Trophoblast cell (in vitro differentiated cells and primary cell): ENCODE results near the gene PRMT3.

Experiments
- DNase-seq, 2 donors: peaks; one replicate each; pipeline ENCODE4 v3.0.0-alpha.2; 2016
- H2AFZ ChIP-seq: 2 replicates; pipeline ENCODE4 v1.6.1; 2013; ENCODE audit warnings: low read length, moderate library complexity, mild to moderate bottlenecking; ENCODE audit not compliant: insufficient read depth, poor library complexity
- H2AK5ac ChIP-seq: 2 replicates; pipeline ENCODE4 v1.6.1; 2013; ENCODE audit warnings: mild to moderate bottlenecking, low read length
- H2BK120ac ChIP-seq: 2 replicates; pipeline ENCODE4 v1.6.1; 2013; ENCODE audit warnings: low read length, mild to moderate bottlenecking, moderate library complexity; ENCODE audit not compliant: insufficient read depth, poor library complexity
- H2BK12ac ChIP-seq: 2 replicates; pipeline ENCODE4 v1.6.1; 2013; ENCODE audit warnings: mild to moderate bottlenecking, low read length, moderate library complexity
- H2BK5ac ChIP-seq: 2 replicates; pipeline ENCODE4 v1.6.1; 2013; ENCODE audit warnings: low read length, low read depth, moderate library complexity, mild to moderate bottlenecking; ENCODE audit not compliant: poor library complexity
- H3K14ac ChIP-seq: 2 replicates; pipeline ENCODE4 v1.6.1; 2013; ENCODE audit warnings: mild to moderate bottlenecking, low read length
- H3K18ac ChIP-seq: 2 replicates; pipeline ENCODE4 v1.6.1; 2013; ENCODE audit warnings: mild to moderate bottlenecking, low read length
- H3K23ac ChIP-seq: 2 replicates; pipeline ENCODE4 v1.6.1; 2013; ENCODE audit warnings: low read length
- H3K27ac ChIP-seq: 2 replicates; pipeline ENCODE4 v1.5.1; 2013; ENCODE audit warnings: low read depth, mild to moderate bottlenecking, inconsistent platforms, low read length, moderate library complexity
- H3K27me3 ChIP-seq: 2 replicates; pipeline ENCODE4 v1.6.1; 2013; ENCODE audit warnings: inconsistent platforms, mild to moderate bottlenecking, low read length, moderate library complexity; ENCODE audit not compliant: insufficient read depth
- H3K36me3 ChIP-seq, 2 experiments: 1 replicate in 1 of 2; 2 replicates in 1 of 2; pipeline ENCODE4 v1.6.1; 2013; ENCODE audit warnings: low read length in 2 of 2, mild to moderate bottlenecking in 2 of 2, moderate library complexity in 1 of 2; ENCODE audit not compliant: insufficient read depth in 2 of 2, control insufficient read depth in 1 of 2
- H3K4ac ChIP-seq: 2 replicates; pipeline ENCODE4 v1.6.1; 2013; ENCODE audit warnings: low read depth, mild to moderate bottlenecking, low read length, moderate library complexity
- H3K4me1 ChIP-seq, 2 experiments: 1 replicate in 1 of 2; 2 replicates in 1 of 2; pipeline ENCODE4 v1.6.1; 2013; ENCODE audit warnings: low read length in 2 of 2, mild to moderate bottlenecking in 2 of 2, moderate library complexity in 1 of 2; ENCODE audit not compliant: insufficient read depth in 2 of 2, control insufficient read depth in 1 of 2
- H3K4me2 ChIP-seq: 2 replicates; pipeline ENCODE4 v1.6.1; 2013; ENCODE audit warnings: inconsistent platforms, mild to moderate bottlenecking, low read length, moderate library complexity
- H3K4me3 ChIP-seq: 2 replicates; pipeline ENCODE4 v1.5.1; 2013; ENCODE audit warnings: mild to moderate bottlenecking, low read depth, low read length, inconsistent platforms
- H3K79me1 ChIP-seq: one replicate; pipeline ENCODE4 v1.6.1; 2013; ENCODE audit warnings: low read length
- H3K79me2 ChIP-seq: 2 replicates; pipeline ENCODE4 v1.6.1; 2013; ENCODE audit warnings: low read length, mild to moderate bottlenecking; ENCODE audit not compliant: control insufficient read depth, insufficient read depth, poor library complexity
- H3K9ac ChIP-seq: 2 replicates; pipeline ENCODE4 v1.6.1; 2013; ENCODE audit warnings: mild to moderate bottlenecking, low read length
- H3K9me3 ChIP-seq: 2 replicates; pipeline ENCODE4 v1.6.1; 2013; ENCODE audit warnings: low read depth, mild to moderate bottlenecking, control low read depth, inconsistent platforms, low read length; ENCODE audit not compliant: insufficient read depth
- H4K12ac ChIP-seq: 2 replicates; pipeline ENCODE4 v1.6.1; 2013; ENCODE audit warnings: low read depth, mild to moderate bottlenecking, low read length, moderate library complexity
- H4K8ac ChIP-seq: 2 replicates; pipeline ENCODE4 v1.6.1; 2013; ENCODE audit warnings: low read depth, mild to moderate bottlenecking, low read length, moderate library complexity
- H4K91ac ChIP-seq: one replicate; pipeline ENCODE4 v1.6.1; 2013; ENCODE audit warnings: low read depth, mild to moderate bottlenecking, low read length, moderate library complexity
- WGBS: extraction: QIAGEN DNeasy Blood & Tissue Kit; methylation state at CpG from one replicate; pipeline ENCODE4 v1.1.7; 2013; ENCODE audit warnings: missing lambda C conversion rate; ENCODE audit not compliant: insufficient read length, insufficient coverage; ENCODE audit errors: extremely low coverage; 5-methylcytosine and 5-hydroxymethylcytosine counted together

PRMT3 gene

GRCh38 chr11:20541503-20541902, 154.0 kb downstream of the PRMT3 start:
- Histone ChIP-seq H2BK120ac (no peak overlapping the region), H3K4me3 (no peak overlapping the region), H3K4ac (no peak overlapping the region), H3K27ac (no peak overlapping the region), H2BK5ac (no peak overlapping the region), H3K14ac (no peak overlapping the region), H3K36me3 (no peaks in the 10 kb centered on the region), H3K4me1 (no peaks in the 10 kb centered on the region), H2BK12ac (no peak overlapping the region), H3K27me3 (no peaks in the 10 kb centered on the region), H3K9ac (no peak overlapping the region), H3K18ac (no peak overlapping the region), H3K9me3 (peaks cover 2% of the 10 kb centered on the region), H4K91ac (no peak overlapping the region), H3K4me2 (no peak overlapping the region), H3K23ac (no peak overlapping the region), H4K12ac (no peak overlapping the region), H3K79me2 (no peaks in the 10 kb centered on the region), H2AK5ac (no peak overlapping the region), H3K79me1 (no peaks in the 10 kb centered on the region), H4K8ac (no peak overlapping the region), H2AFZ (no peak overlapping the region)
- no peak for DNase-seq
- WGBS, result no CpG with 5 or more reads among the region's 2 CpGs

- no peak overlapping the region for H2BK120ac ChIP-seq
- H4K8ac ChIP-seq, result no peak overlapping the region
- H3K36me3 ChIP-seq, result no peaks in the 10 kb centered on the region
- no peaks in the 10 kb centered on the region for H3K27me3 ChIP-seq
- no peak for DNase-seq
- no peak overlapping the region for H3K14ac ChIP-seq
- H3K23ac ChIP-seq, result no peak overlapping the region
- H2BK12ac ChIP-seq, result no peak overlapping the region
- no peak overlapping the region for H4K12ac ChIP-seq
- no peak overlapping the region for H3K18ac ChIP-seq
- WGBS, result no CpG with 5 or more reads among the region's 8 CpGs
- H3K4me2 ChIP-seq, result no peak overlapping the region
- H2AFZ ChIP-seq, result no peak overlapping the region
- H3K9ac ChIP-seq, result no peak overlapping the region
- no peaks in the 10 kb centered on the region for H3K79me1 ChIP-seq
- no peak overlapping the region for H3K27ac ChIP-seq
- H2AK5ac ChIP-seq, result no peak overlapping the region
- H3K9me3 ChIP-seq, result peaks cover 2% of the 10 kb centered on the region
- no peak overlapping the region for H3K4me3 ChIP-seq
- H3K4ac ChIP-seq, result no peak overlapping the region
- H3K79me2 ChIP-seq, result no peaks in the 10 kb centered on the region
- H3K4me1 ChIP-seq, result no peaks in the 10 kb centered on the region
- no peak overlapping the region for H2BK5ac ChIP-seq
- no peak overlapping the region for H4K91ac ChIP-seq
Measured at GRCh38 chr11:20544603-20545237, 157.2 kb downstream of the PRMT3 start.

- Histone ChIP-seq H2BK12ac (no peak overlapping the region), H2AFZ (no peak overlapping the region), H3K18ac (no peak overlapping the region), H3K4ac (no peak overlapping the region), H3K9ac (no peak overlapping the region), H2BK5ac (no peak overlapping the region), H4K12ac (no peak overlapping the region), H3K4me1 (no peaks in the 10 kb centered on the region), H3K27ac (no peak overlapping the region), H4K8ac (no peak overlapping the region), H2AK5ac (no peak overlapping the region), H2BK120ac (no peak overlapping the region), H3K36me3 (no peaks in the 10 kb centered on the region), H3K27me3 (no peaks in the 10 kb centered on the region), H3K23ac (no peak overlapping the region), H3K14ac (no peak overlapping the region), H3K4me2 (no peak overlapping the region), H3K79me1 (no peaks in the 10 kb centered on the region), H3K4me3 (no peak overlapping the region), H4K91ac (no peak overlapping the region), H3K9me3 (no peaks in the 10 kb centered on the region), H3K79me2 (no peaks in the 10 kb centered on the region)
- WGBS, result no CpG with 5 or more reads among the region's 2 CpGs
- no peak for DNase-seq
Measured at GRCh38 chr11:20547411-20547810, 159.9 kb downstream of the PRMT3 start.

GRCh38 chr11:20551096-20551495, 163.6 kb downstream of the PRMT3 start:
- Histone ChIP-seq H4K12ac (no peak overlapping the region), H3K4ac (no peak overlapping the region), H3K4me2 (no peak overlapping the region), H3K79me2 (no peaks in the 10 kb centered on the region), H3K79me1 (no peaks in the 10 kb centered on the region), H3K14ac (no peak overlapping the region), H4K8ac (no peak overlapping the region), H3K4me3 (no peak overlapping the region), H2BK12ac (no peak overlapping the region), H2BK120ac (no peak overlapping the region), H3K23ac (no peak overlapping the region), H3K36me3 (no peaks in the 10 kb centered on the region), H3K9ac (no peak overlapping the region), H3K18ac (no peak overlapping the region), H2AK5ac (no peak overlapping the region), H2AFZ (no peak overlapping the region), H3K27ac (no peak overlapping the region), H3K4me1 (no peaks in the 10 kb centered on the region), H4K91ac (no peak overlapping the region), H3K9me3 (peaks cover 3% of the 10 kb centered on the region), H2BK5ac (no peak overlapping the region), H3K27me3 (no peaks in the 10 kb centered on the region)
- DNase-seq, result no peak
- no CpG with 5 or more reads among the region's 2 CpGs for WGBS
